HepG2 (cell line): Measurements from ENCODE around the gene SUOX. TPM values are rescaled to one million over a fixed set of nuclear protein-coding genes. Genes with fewer than 3 reads are reported as not detected.

Source experiments
- ARHGAP35 ChIP-seq: sonication (generic); formaldehyde crosslinking; IDR thresholded peaks from 2 replicates; pipeline ENCODE4 v1.9.0; 2022; ENCODE audit warnings: mild to moderate bottlenecking, inconsistent platforms, moderate library complexity, missing genetic modification reagents, borderline replicate concordance
- HOXA9 ChIP-seq: sonication (generic); formaldehyde crosslinking; IDR thresholded peaks from 2 replicates; pipeline ENCODE4 v1.8.1; 2022; ENCODE audit warnings: missing genetic modification reagents, mild to moderate bottlenecking, moderate library complexity, borderline replicate concordance
- IRF2 ChIP-seq: IDR thresholded peaks from 2 replicates; pipeline ENCODE4 v1.6.1; 2018; ENCODE audit warnings: missing genetic modification reagents, missing compliant biosample characterization
- JUNB ChIP-seq: sonication (generic); formaldehyde crosslinking; IDR thresholded peaks from 2 replicates; pipeline ENCODE4 v1.8.0; 2022; ENCODE audit warnings: missing genetic modification reagents, mild to moderate bottlenecking, borderline replicate concordance
- MTA1 ChIP-seq: sonication (generic); formaldehyde crosslinking; IDR thresholded peaks from 2 replicates; pipeline ENCODE4 v1.4.0; 2020; ENCODE audit warnings: missing genetic modification reagents, mild to moderate bottlenecking, borderline replicate concordance
- NAIF1 ChIP-seq: sonication (generic); formaldehyde crosslinking; IDR thresholded peaks from 2 replicates; pipeline ENCODE4 v1.5.0; 2020; ENCODE audit warnings: mild to moderate bottlenecking, missing genetic modification reagents, borderline replicate concordance
- POGZ ChIP-seq: sonication (generic); formaldehyde crosslinking; IDR thresholded peaks from 2 replicates; pipeline ENCODE4 v1.4.0; 2020; ENCODE audit warnings: mild to moderate bottlenecking, missing genetic modification reagents
- ZFYVE20 ChIP-seq: sonication (generic); formaldehyde crosslinking; IDR thresholded peaks from 2 replicates; pipeline ENCODE4 v1.8.0; 2023; ENCODE audit warnings: low read depth, mild to moderate bottlenecking, moderate library complexity, missing genetic modification reagents, borderline replicate concordance
- ZNF674 ChIP-seq: sonication (generic); formaldehyde crosslinking; IDR thresholded peaks from 2 replicates; pipeline ENCODE4 v1.5.0; 2020; ENCODE audit warnings: low read depth, mild to moderate bottlenecking, missing genetic modification reagents
- ZNF777 ChIP-seq: sonication (generic); formaldehyde crosslinking; IDR thresholded peaks from 2 replicates; pipeline ENCODE4 v1.4.0; 2020; ENCODE audit warnings: missing genetic modification reagents
- polyA plus RNA-seq, 8 experiments: library from polyadenylated mRNA; depleted of rRNA in 3 of 8; stranded (reverse) in 7 of 8; unstranded in 1 of 8; fragments of >200 nt; fragmentation: Illumina TruSeq in 4 of 8; extraction: Trizol in 4 of 8; gene quantifications; 2 replicates each; pipeline versions ENCODE4 v1.2.1 to v1.2.3, GENCODE V29; 2011 to 2016; ENCODE audit warnings: low read depth in 4 of 8, missing spikeins in 1 of 8, mixed read lengths in 1 of 8; ENCODE audit not compliant: insufficient read depth in 1 of 8
- total RNA-seq, 5 experiments: library from RNA; depleted of rRNA; stranded (reverse); fragments of >200 nt; fragmentation: Illumina TruSeq; extraction: Trizol; gene quantifications; 2 replicates each; pipeline ENCODE4 v1.2.3, GENCODE V29; 2016; ENCODE audit warnings: low read depth in 1 of 5
- TF ChIP-seq, protein P1 (sequence below): sonication (generic); formaldehyde crosslinking; IDR thresholded peaks from 2 replicates; pipeline ENCODE4 v1.5.1; 2020; ENCODE audit warnings: mild to moderate bottlenecking, missing genetic modification reagents, moderate library complexity
- TF ChIP-seq, protein P2 (sequence below): sonication (generic); formaldehyde crosslinking; IDR thresholded peaks from 2 replicates; pipeline ENCODE4 v1.8.1; 2023; ENCODE audit warnings: mild to moderate bottlenecking, inconsistent platforms, moderate library complexity, missing genetic modification reagents, borderline replicate concordance
- TF ChIP-seq, protein P3 (sequence below): sonication (generic); formaldehyde crosslinking; conservative IDR thresholded peaks from 2 replicates; pipeline ENCODE4 v1.4.0; 2020; ENCODE audit warnings: mild to moderate bottlenecking, missing genetic modification reagents, moderate library complexity
- TF ChIP-seq, protein P4 (sequence below): sonication (generic); formaldehyde crosslinking; IDR thresholded peaks from 2 replicates; pipeline ENCODE4 v1.5.0; 2020; ENCODE audit warnings: missing genetic modification reagents

The SUOX gene
- total and polyA plus RNA-seq, 2 of the 13 experiments (the other 11 are each of a cell fraction or from before 2014, with no cell fraction given), result 23.9 to 25.9 TPM

DNA sequence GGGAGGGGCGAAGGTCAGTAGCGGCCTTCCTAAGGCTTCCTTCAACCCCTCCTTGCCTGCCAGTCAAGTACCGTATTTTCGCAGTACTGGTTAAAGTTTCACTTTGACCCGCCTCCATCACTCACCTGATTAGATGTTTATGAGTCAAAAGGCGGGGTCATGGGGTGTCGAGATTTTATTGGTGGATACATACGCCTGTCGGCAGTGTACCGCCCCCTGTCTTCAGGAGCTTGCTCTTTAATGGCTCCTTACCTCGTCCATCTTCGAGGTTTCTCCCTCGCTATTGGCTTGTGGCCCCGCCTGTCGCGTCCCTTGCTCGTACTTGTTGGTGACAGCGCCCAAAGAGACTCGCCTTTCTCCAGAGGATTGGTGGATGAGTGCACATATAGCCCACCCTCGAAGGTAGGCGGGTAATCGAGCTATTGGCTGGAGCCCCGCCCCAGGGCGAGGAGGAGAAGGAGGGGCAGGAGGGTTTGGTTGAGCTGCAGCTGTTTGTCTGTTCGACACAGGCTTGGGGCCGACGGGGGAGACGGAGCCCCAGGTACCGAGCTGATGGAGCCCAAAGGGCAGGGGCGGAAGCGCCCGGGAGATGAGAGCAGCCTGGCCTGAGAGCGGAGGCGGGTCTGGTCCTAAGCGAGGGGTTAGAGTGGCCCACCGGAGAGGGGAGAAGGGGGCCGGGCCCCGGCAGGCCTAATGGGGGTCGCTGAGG is 23.3 kb upstream of the SUOX start, which contains the start of gene RAB5B (continued):
- TF ChIP-seq, protein P1, sequence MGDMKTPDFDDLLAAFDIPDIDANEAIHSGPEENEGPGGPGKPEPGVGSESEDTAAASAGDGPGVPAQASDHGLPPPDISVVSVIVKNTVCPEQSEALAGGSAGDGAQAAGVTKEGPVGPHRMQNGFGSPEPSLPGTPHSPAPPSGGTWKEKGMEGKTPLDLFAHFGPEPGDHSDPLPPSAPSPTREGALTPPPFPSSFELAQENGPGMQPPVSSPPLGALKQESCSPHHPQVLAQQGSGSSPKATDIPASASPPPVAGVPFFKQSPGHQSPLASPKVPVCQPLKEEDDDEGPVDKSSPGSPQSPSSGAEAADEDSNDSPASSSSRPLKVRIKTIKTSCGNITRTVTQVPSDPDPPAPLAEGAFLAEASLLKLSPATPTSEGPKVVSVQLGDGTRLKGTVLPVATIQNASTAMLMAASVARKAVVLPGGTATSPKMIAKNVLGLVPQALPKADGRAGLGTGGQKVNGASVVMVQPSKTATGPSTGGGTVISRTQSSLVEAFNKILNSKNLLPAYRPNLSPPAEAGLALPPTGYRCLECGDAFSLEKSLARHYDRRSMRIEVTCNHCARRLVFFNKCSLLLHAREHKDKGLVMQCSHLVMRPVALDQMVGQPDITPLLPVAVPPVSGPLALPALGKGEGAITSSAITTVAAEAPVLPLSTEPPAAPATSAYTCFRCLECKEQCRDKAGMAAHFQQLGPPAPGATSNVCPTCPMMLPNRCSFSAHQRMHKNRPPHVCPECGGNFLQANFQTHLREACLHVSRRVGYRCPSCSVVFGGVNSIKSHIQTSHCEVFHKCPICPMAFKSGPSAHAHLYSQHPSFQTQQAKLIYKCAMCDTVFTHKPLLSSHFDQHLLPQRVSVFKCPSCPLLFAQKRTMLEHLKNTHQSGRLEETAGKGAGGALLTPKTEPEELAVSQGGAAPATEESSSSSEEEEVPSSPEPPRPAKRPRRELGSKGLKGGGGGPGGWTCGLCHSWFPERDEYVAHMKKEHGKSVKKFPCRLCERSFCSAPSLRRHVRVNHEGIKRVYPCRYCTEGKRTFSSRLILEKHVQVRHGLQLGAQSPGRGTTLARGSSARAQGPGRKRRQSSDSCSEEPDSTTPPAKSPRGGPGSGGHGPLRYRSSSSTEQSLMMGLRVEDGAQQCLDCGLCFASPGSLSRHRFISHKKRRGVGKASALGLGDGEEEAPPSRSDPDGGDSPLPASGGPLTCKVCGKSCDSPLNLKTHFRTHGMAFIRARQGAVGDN (CRISPR knock-in tag), result peak; percentile 87
- TF ChIP-seq JUNB (CRISPR knock-in tag) (no peak), ZFYVE20 (CRISPR knock-in tag) (no peak), ZNF777 (no peak), MTA1 (CRISPR knock-in tag) (no peak), NAIF1 (CRISPR knock-in tag) (0 out of 2 replicates have a peak, but pooled peaks have one; percentile 19), ZNF674 (CRISPR knock-in tag) (no peak), ARHGAP35 (peak; percentile 85; the same call in 1 of the 2 replicates), POGZ (CRISPR knock-in tag) (peak; percentile 81), IRF2 (CRISPR knock-in tag) (no peak; the same call in 1 of the 2 replicates), HOXA9 (no peak)
- TF ChIP-seq, protein P2, sequence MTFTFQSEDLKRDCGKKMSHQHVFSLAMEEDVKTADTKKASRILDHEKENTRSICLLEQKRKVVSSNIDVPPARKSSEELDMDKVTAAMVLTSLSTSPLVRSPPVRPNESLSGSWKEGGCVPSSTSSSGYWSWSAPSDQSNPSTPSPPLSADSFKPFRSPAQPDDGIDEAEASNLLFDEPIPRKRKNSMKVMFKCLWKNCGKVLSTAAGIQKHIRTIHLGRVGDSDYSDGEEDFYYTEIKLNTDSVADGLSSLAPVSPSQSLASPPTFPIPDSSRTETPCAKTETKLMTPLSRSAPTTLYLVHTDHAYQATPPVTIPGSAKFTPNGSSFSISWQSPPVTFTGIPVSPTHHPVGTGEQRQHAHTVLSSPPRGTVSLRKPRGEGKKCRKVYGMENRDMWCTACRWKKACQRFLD, result peak; percentile 70; the same call in 1 of the 2 replicates
- TF ChIP-seq, protein P3, sequence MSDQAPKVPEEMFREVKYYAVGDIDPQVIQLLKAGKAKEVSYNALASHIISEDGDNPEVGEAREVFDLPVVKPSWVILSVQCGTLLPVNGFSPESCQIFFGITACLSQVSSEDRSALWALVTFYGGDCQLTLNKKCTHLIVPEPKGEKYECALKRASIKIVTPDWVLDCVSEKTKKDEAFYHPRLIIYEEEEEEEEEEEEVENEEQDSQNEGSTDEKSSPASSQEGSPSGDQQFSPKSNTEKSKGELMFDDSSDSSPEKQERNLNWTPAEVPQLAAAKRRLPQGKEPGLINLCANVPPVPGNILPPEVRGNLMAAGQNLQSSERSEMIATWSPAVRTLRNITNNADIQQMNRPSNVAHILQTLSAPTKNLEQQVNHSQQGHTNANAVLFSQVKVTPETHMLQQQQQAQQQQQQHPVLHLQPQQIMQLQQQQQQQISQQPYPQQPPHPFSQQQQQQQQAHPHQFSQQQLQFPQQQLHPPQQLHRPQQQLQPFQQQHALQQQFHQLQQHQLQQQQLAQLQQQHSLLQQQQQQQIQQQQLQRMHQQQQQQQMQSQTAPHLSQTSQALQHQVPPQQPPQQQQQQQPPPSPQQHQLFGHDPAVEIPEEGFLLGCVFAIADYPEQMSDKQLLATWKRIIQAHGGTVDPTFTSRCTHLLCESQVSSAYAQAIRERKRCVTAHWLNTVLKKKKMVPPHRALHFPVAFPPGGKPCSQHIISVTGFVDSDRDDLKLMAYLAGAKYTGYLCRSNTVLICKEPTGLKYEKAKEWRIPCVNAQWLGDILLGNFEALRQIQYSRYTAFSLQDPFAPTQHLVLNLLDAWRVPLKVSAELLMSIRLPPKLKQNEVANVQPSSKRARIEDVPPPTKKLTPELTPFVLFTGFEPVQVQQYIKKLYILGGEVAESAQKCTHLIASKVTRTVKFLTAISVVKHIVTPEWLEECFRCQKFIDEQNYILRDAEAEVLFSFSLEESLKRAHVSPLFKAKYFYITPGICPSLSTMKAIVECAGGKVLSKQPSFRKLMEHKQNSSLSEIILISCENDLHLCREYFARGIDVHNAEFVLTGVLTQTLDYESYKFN (CRISPR knock-in tag), result 0 out of 2 replicates have a peak, but pooled peaks have one; percentile 46
- TF ChIP-seq, protein P4, sequence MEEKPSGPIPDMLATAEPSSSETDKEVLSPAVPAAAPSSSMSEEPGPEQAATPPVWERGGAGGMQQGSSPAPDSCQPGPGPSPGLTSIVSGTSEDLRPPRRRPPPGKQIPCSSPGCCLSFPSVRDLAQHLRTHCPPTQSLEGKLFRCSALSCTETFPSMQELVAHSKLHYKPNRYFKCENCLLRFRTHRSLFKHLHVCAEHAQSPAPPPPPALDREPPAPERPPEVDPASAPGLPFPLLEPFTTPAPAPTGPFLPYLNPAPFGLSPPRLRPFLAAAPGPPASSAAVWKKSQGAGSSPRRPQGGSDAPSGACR (CRISPR knock-in tag), result no peak; the same call in 1 of the 2 replicates
